GM12878 (cell line): ENCODE measurements around the gene SLC34A1. TPM values are rescaled to one million over a fixed set of nuclear protein-coding genes. Genes with fewer than 3 reads are reported as not detected.

Source experiments
- ATAC-seq: fragments of 200-7000 bp; cut with Tn5 transposase; 3 replicates; pipeline ENCODE4 v1.9.1; 2020; ENCODE audit warnings: mild to moderate bottlenecking, moderate library complexity
- BruUV-seq: library from RNA; stranded (reverse); fragments of 400-500 nt; replicated peaks from 2 replicates; lab custom pipeline; 2021; lab: Mats Ljungman, UMichigan
- CTCF ChIA-PET: fragments of 300-600 bp; sonication (Branson Sonifier 250); formaldehyde crosslinking; extraction: SDS; loops from one replicate; lab custom pipeline; 2021; ENCODE audit warnings: inconsistent platforms; lab: Yijun Ruan, JAX
- POLR2A ChIA-PET: fragments of 350-600 bp; formaldehyde crosslinking; extraction: SDS; loops from one replicate; lab custom pipeline; 2021; ENCODE audit warnings: inconsistent platforms; lab: Charles Lee
- RAD21 ChIA-PET: fragments of 300-600 bp; sonication (Branson Sonifier 250); formaldehyde crosslinking; loops from one replicate; lab custom pipeline; 2023; ENCODE audit warnings: antibody characterized with exemption; ENCODE audit not compliant: unreplicated experiment; lab: Charles Lee
- SMC1A ChIA-PET: fragments of 300-600 bp; sonication (Branson Sonifier 250); formaldehyde crosslinking; loops from one replicate; lab custom pipeline; 2023; ENCODE audit not compliant: unreplicated experiment, uncharacterized antibody; lab: Charles Lee
- DNase-seq: peaks from one replicate; pipeline ENCODE4 v3.0.0-alpha.2; 2011; ENCODE audit warnings: low read depth, low spot score
- FAIRE-seq: peaks from 3 replicates; lab custom pipeline; 2011; peaks lifted over from hg19 to GRCh38; lab: Jason Lieb, UNC
- H2AFZ ChIP-seq: 2 replicates; pipeline ENCODE4 v1.6.0; 2011; ENCODE audit warnings: low read depth, low read length, control low read depth; ENCODE audit not compliant: control insufficient read depth
- H3K27ac ChIP-seq: 2 replicates; pipeline ENCODE4 v1.5.1; 2011; ENCODE audit warnings: control low read depth; ENCODE audit not compliant: control insufficient read depth, insufficient read depth
- H3K27me3 ChIP-seq, 2 experiments: replicated peaks in 1 of 2; 2 replicates each; pipeline versions ENCODE4 v1.6.0 to v1.6.1; 2011; ENCODE audit warnings: low read length in 1 of 2; ENCODE audit not compliant: control insufficient read depth in 2 of 2, insufficient read depth in 2 of 2
- H3K36me3 ChIP-seq, 2 experiments: 2 replicates each; pipeline ENCODE4 v1.5.1; 2011; ENCODE audit warnings: low read length in 1 of 2; ENCODE audit not compliant: control insufficient read depth in 2 of 2, insufficient read depth in 2 of 2
- H3K4me1 ChIP-seq: 2 replicates; pipeline ENCODE4 v1.6.1; 2011; ENCODE audit warnings: mild to moderate bottlenecking, low read length, moderate library complexity, mixed read lengths; ENCODE audit not compliant: control insufficient read depth, insufficient read depth
- H3K4me2 ChIP-seq: 2 replicates; pipeline ENCODE4 v1.6.0; 2011; ENCODE audit warnings: control low read depth; ENCODE audit not compliant: control insufficient read depth, insufficient read depth
- H3K4me3 ChIP-seq: fragments of 200-600 bp; sonication (generic); 2 replicates; pipeline ENCODE4 v1.5.1; 2016
- H3K79me2 ChIP-seq: 2 replicates; pipeline ENCODE4 v1.6.0; 2011; ENCODE audit warnings: low read length; ENCODE audit not compliant: control insufficient read depth, insufficient read depth
- H3K9ac ChIP-seq: 2 replicates; pipeline ENCODE4 v1.8.0; 2011; ENCODE audit warnings: low read length, control low read depth, mixed read lengths; ENCODE audit not compliant: control insufficient read depth, insufficient read depth
- H3K9me3 ChIP-seq: replicated peaks from 3 replicates; pipeline ENCODE4 v1.5.1; 2011; ENCODE audit warnings: mild to moderate bottlenecking, low read length; ENCODE audit not compliant: control insufficient read depth, insufficient read depth
- H4K20me1 ChIP-seq: 2 replicates; pipeline ENCODE4 v1.6.0; 2011; ENCODE audit not compliant: control insufficient read depth, insufficient read depth
- CBFB ChIP-seq: IDR thresholded peaks from 2 replicates; pipeline ENCODE4 v1.6.1; 2016; ENCODE audit warnings: antibody characterized with exemption, low read depth
- FOXK2 ChIP-seq: fragments of 450-650 bp; IDR thresholded peaks from 2 replicates; pipeline ENCODE4 v1.6.1; 2017; ENCODE audit warnings: mild to moderate bottlenecking, moderate library complexity
- HDGF ChIP-seq: fragments of 450-650 bp; IDR thresholded peaks from 2 replicates; pipeline ENCODE4 v1.6.1; 2016; ENCODE audit warnings: antibody characterized with exemption
- MEF2B ChIP-seq: fragments of 450-650 bp; IDR thresholded peaks from 2 replicates; pipeline ENCODE4 v1.6.1; 2018; ENCODE audit warnings: mild to moderate bottlenecking, moderate library complexity; ENCODE audit not compliant: partially characterized antibody, poor library complexity, severe bottlenecking
- MTA3 ChIP-seq: IDR thresholded peaks from 2 replicates; pipeline ENCODE4 v1.6.1; 2012; ENCODE audit warnings: low read length, inconsistent platforms, borderline replicate concordance
- NBN ChIP-seq: fragments of 450-650 bp; IDR thresholded peaks from 2 replicates; pipeline ENCODE4 v1.6.1; 2016
- NFXL1 ChIP-seq: fragments of 450-650 bp; IDR thresholded peaks from 2 replicates; pipeline ENCODE4 v1.6.1; 2017; ENCODE audit warnings: antibody characterized with exemption, mild to moderate bottlenecking, borderline replicate concordance
- POLR2AphosphoS2 ChIP-seq: IDR thresholded peaks from 2 replicates; pipeline ENCODE4 v1.6.1; 2011; ENCODE audit warnings: low read depth, mild to moderate bottlenecking, low read length, improper control_type of control experiment, moderate library complexity
- POLR2AphosphoS5 ChIP-seq: IDR thresholded peaks from 2 replicates; pipeline ENCODE4 v1.6.1; 2011; ENCODE audit warnings: mild to moderate bottlenecking, low read length, inconsistent platforms
- RELA ChIP-seq: fragments of 450-650 bp; IDR thresholded peaks from 2 replicates; pipeline ENCODE4 v1.8.0; 2014; ENCODE audit warnings: borderline replicate concordance; ENCODE audit not compliant: partially characterized antibody
- SIN3A ChIP-seq: IDR thresholded peaks from 2 replicates; pipeline ENCODE4 v1.6.1; 2012; ENCODE audit warnings: low read depth, low read length, improper control_type of control experiment
- SMAD5 ChIP-seq: IDR thresholded peaks from 2 replicates; pipeline ENCODE4 v1.6.1; 2016; ENCODE audit warnings: antibody characterized with exemption, low read depth
- WGBS: methylation state at CpG from one replicate; pipeline ENCODE4 v1.1.6; 2016; ENCODE audit warnings: low lambda C conversion rate; ENCODE audit not compliant: insufficient replicate concordance, insufficient coverage; ENCODE audit errors: missing lambda C conversion rate; 5-methylcytosine and 5-hydroxymethylcytosine counted together
- in situ Hi-C: fragments of 300-500 bp; cut with MboI; formaldehyde crosslinking; loops from 9 replicates; pipeline ENCODE4 v1.14.3; 2018; ENCODE audit warnings: mixed read lengths
- intact Hi-C: fragments of 100-400 bp; cut with micrococcal nuclease; formaldehyde crosslinking; loops from one replicate; pipeline ENCODE4 v1.14.2; 2022; ENCODE audit not compliant: unreplicated experiment
- polyA plus RNA-seq, 11 experiments: library from polyadenylated mRNA; depleted of rRNA in 4 of 11; unstranded in 6 of 11; stranded (reverse) in 5 of 11; fragments of >200 nt; fragmentation: Nextera tagmentation in 4 of 11; fragmentation: Illumina TruSeq in 1 of 11; extraction: Ambion mirVana in 4 of 11; extraction: Trizol in 1 of 11; gene quantifications; 1 replicate in 1 of 11; 2 replicates in 10 of 11; pipeline versions ENCODE4 v1.2.1 to v1.2.3, GENCODE V29; 2011 to 2016; ENCODE audit warnings: inconsistent platforms in 2 of 11, missing spikeins in 2 of 11, low read depth in 1 of 11
- total RNA-seq, 4 experiments: library from RNA; depleted of rRNA in 3 of 4; stranded (reverse); fragments of >200 nt in 3 of 4; fragmentation: Illumina TruSeq in 1 of 4; extraction: Trizol in 1 of 4; gene quantifications; 2 replicates each; pipeline versions ENCODE4 v1.2.1 to v1.2.3, GENCODE V29; 2013 to 2021
- TF ChIP-seq, protein P1 (sequence below): fragments of 450-650 bp; IDR thresholded peaks from 2 replicates; pipeline ENCODE4 v1.6.1; 2017; ENCODE audit warnings: low read depth, mild to moderate bottlenecking, moderate library complexity
- TF ChIP-seq, protein P2 (sequence below): fragments of 450-650 bp; formaldehyde crosslinking; IDR thresholded peaks from 2 replicates; pipeline ENCODE4 v1.4.0; 2022; ENCODE audit warnings: mild to moderate bottlenecking, moderate library complexity
- TF ChIP-seq, protein P3 (sequence below): fragments of 450-650 bp; IDR thresholded peaks from 2 replicates; pipeline ENCODE4 v1.6.1; 2016; ENCODE audit warnings: mild to moderate bottlenecking
- TF ChIP-seq, protein P4 (sequence below): IDR thresholded peaks from 2 replicates; pipeline ENCODE4 v1.6.1; 2012; ENCODE audit warnings: low read depth, low read length, improper control_type of control experiment

The SLC34A1 gene
- total and polyA plus RNA-seq, 10 of the 15 experiments (the other 5 are each of a cell fraction or from before 2014, with no cell fraction given): 0.03 to 0.14 (median 0.09) TPM; not detected in 2

DNA sequence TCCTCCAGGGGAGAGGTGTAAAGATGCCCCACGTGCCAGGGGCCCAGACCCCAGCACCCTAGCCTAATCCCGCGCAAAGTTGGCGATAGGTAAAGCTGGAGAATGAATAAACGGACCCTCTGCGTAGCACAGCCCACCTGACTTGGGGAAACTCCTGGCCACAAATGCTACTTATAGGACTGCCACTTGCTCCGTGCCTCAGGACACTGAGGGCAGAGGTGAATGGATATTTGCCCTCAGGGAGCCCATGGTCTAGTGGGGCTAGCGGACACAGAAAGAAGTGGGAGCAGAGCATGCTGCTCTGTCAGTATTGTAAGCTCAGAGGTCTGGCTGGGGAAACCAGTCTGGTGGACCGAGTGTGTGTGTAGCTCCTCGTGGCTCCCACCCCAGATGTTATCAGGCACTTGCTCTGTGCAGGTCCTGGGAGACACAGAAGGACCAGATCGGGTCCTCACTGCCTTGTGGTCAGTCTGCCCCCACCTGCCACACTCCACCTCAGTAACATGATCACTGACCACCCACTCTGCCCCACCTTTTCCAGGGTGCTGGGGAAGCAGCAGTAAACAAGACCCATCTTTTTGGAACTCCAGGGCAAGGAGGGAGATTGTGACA lies 43.1 kb downstream of the SLC34A1 start:
- peaks cover 51% of the 10 kb centered on the region for H3K4me1 ChIP-seq
- RAD21 ChIA-PET: interaction anchor here (1.2 to 11.0 kb wide), 7 partner anchors 15 to 36 kb away, joined by 3 to 288 read pairs (median 7); partner anchors contain the start of gene PRR7
- peak overlapping the region; percentile 65 for H3K4me2 ChIP-seq
- DNase-seq (no peak), ATAC-seq (no peak), FAIRE-seq (no peak)
- H3K9me3 ChIP-seq: no peaks in the 10 kb centered on the region
- in situ Hi-C loops: no loop called here
- SMC1A ChIA-PET: interaction anchor here (1.0 to 7.5 kb wide), 8 partner anchors 14 to 81 kb away, joined by 3 to 64 read pairs (median 32); partner anchors contain the start of genes PFN3 and PRR7
- no peak overlapping the region for H2AFZ ChIP-seq
- H3K27ac ChIP-seq: peak overlapping the region; percentile 94
- H3K27me3 ChIP-seq: no peaks in the 10 kb centered on the region
- BruUV-seq: TSS peak; percentile 66
- WGBS: under 1% methylated on average over 11 of the region's 11 CpGs
- intact Hi-C loops: loop anchor here (1.0 to 2.0 kb wide), 2 partner anchors 24 to 27 kb away; no protein-coding TSS in a partner anchor
- POLR2A ChIA-PET: interaction anchor here (0.6 to 13.4 kb wide), 10 partner anchors 11 to 77 kb away, joined by 3 to 358 read pairs (median 6); partner anchors contain the start of genes F12, PDLIM7, PFN3 and PRR7
- H3K4me3 ChIP-seq: peak overlapping the region; percentile 83
- H3K79me2 ChIP-seq: peaks cover 52% of the 10 kb centered on the region
- peaks cover 3% of the 10 kb centered on the region in 2 experiments; a peak in 3 of 4 replicates for H3K36me3 ChIP-seq
- H4K20me1 ChIP-seq: no peaks in the 10 kb centered on the region
- peak overlapping the region; percentile 93 for H3K9ac ChIP-seq
- CTCF ChIA-PET: interaction anchor here (0.7 to 13.2 kb wide), 11 partner anchors 13 to 327 kb away, joined by 3 to 188 read pairs (median 10); partner anchors contain the start of genes PFN3 and PRR7
- TF ChIP-seq SIN3A (0 out of 2 replicates have a peak, but pooled peaks have one; percentile 6), CBFB (0 out of 2 replicates have a peak, but pooled peaks have one; percentile 29), SMAD5 (0 out of 2 replicates have a peak, but pooled peaks have one; percentile 5), POLR2AphosphoS5 (peak; percentile 49), FOXK2 (no peak), MEF2B (peak; percentile 2), MTA3 (no peak), RELA (peak; percentile 30), NBN (peak; percentile 51; the same call in 1 of the 2 replicates), NFXL1 (no peak), HDGF (peak; percentile 65; the same call in 1 of the 2 replicates), POLR2AphosphoS2 (0 out of 2 replicates have a peak, but pooled peaks have one; percentile 57)
- TF ChIP-seq, protein P1, sequence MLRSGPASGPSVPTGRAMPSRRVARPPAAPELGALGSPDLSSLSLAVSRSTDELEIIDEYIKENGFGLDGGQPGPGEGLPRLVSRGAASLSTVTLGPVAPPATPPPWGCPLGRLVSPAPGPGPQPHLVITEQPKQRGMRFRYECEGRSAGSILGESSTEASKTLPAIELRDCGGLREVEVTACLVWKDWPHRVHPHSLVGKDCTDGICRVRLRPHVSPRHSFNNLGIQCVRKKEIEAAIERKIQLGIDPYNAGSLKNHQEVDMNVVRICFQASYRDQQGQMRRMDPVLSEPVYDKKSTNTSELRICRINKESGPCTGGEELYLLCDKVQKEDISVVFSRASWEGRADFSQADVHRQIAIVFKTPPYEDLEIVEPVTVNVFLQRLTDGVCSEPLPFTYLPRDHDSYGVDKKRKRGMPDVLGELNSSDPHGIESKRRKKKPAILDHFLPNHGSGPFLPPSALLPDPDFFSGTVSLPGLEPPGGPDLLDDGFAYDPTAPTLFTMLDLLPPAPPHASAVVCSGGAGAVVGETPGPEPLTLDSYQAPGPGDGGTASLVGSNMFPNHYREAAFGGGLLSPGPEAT: peak; percentile 46; the same call in 1 of the 2 replicates
- TF ChIP-seq, protein P2, sequence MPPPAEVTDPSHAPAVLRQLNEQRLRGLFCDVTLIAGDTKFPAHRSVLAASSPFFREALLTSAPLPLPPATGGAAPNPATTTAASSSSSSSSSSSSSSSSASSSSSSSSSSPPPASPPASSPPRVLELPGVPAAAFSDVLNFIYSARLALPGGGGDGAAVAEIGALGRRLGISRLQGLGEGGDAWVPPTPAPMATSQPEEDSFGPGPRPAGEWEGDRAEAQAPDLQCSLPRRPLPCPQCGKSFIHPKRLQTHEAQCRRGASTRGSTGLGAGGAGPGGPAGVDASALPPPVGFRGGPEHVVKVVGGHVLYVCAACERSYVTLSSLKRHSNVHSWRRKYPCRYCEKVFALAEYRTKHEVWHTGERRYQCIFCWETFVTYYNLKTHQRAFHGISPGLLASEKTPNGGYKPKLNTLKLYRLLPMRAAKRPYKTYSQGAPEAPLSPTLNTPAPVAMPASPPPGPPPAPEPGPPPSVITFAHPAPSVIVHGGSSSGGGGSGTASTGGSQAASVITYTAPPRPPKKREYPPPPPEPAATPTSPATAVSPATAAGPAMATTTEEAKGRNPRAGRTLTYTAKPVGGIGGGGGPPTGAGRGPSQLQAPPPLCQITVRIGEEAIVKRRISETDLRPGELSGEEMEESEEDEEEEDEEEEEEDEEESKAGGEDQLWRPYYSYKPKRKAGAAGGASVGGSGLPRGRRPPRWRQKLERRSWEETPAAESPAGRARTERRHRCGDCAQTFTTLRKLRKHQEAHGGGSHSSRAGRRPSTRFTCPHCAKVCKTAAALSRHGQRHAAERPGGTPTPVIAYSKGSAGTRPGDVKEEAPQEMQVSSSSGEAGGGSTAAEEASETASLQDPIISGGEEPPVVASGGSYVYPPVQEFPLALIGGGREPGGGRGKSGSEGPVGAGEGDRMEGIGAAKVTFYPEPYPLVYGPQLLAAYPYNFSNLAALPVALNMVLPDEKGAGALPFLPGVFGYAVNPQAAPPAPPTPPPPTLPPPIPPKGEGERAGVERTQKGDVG (CRISPR knock-in tag): no peak
- TF ChIP-seq, protein P3, sequence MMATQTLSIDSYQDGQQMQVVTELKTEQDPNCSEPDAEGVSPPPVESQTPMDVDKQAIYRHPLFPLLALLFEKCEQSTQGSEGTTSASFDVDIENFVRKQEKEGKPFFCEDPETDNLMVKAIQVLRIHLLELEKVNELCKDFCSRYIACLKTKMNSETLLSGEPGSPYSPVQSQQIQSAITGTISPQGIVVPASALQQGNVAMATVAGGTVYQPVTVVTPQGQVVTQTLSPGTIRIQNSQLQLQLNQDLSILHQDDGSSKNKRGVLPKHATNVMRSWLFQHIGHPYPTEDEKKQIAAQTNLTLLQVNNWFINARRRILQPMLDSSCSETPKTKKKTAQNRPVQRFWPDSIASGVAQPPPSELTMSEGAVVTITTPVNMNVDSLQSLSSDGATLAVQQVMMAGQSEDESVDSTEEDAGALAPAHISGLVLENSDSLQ: no peak
- TF ChIP-seq, protein P4, sequence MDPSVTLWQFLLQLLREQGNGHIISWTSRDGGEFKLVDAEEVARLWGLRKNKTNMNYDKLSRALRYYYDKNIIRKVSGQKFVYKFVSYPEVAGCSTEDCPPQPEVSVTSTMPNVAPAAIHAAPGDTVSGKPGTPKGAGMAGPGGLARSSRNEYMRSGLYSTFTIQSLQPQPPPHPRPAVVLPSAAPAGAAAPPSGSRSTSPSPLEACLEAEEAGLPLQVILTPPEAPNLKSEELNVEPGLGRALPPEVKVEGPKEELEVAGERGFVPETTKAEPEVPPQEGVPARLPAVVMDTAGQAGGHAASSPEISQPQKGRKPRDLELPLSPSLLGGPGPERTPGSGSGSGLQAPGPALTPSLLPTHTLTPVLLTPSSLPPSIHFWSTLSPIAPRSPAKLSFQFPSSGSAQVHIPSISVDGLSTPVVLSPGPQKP: no peak
